ENCODE measurements around the gene IGSF3.
"Not testable (repeated sequence)": the region's sequence is repeated elsewhere in the genome, so short reads cannot be mapped to it uniquely, and the experiment has no call there.

The IGSF3 gene

DNA sequence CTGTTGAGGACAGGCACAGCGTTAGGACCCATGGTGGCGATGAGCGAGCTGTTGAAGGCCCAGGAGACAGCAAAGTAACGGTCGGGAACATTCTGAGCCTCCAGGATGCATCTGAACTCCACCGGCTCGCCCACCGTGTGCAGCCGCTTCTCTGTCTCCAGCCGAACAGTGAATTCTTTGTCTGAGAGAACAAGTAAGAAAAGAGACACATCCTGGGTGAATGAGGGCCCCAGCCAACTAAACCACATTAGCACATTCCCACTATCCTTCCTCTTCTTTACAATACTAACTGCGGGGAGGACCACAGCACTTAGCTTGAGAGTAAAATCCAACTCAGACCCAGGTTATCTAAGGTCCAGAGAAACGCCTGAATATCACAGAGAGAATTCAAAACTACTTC is 59.4 kb downstream of the IGSF3 start:
- H3K36me3 ChIP-seq (ENCODE audit: control insufficient read depth in 1 of 2, insufficient read depth in 2 of 2, low read length in 2 of 2) = peaks cover 9 to 15% of the 10 kb centered on the region in 2 experiments
- not testable (repeated sequence) for H3K4me2 ChIP-seq (ENCODE audit: low read length); H3K18ac ChIP-seq (ENCODE audit: low read length); H3K4me3 ChIP-seq (ENCODE audit: low read depth, low read length); DNase-seq; H3K79me1 ChIP-seq (ENCODE audit: low read length); H3K23ac ChIP-seq (ENCODE audit: low read length); H3K27ac ChIP-seq (ENCODE audit: low read depth, low read length); H2AK5ac ChIP-seq (ENCODE audit: low read length); H3K9me3 ChIP-seq (ENCODE audit: insufficient read depth, low read depth, low read length); H2BK120ac ChIP-seq (ENCODE audit: insufficient read depth, low read length, poor library complexity); H4K91ac ChIP-seq (ENCODE audit: low read depth, low read length); H2BK12ac ChIP-seq (ENCODE audit: low read length); H3K14ac ChIP-seq (ENCODE audit: low read length); H2AFZ ChIP-seq (ENCODE audit: insufficient read depth, low read length, poor library complexity); H2BK5ac ChIP-seq (ENCODE audit: low read depth, low read length, poor library complexity); H3K27me3 ChIP-seq (ENCODE audit: insufficient read depth, low read length); H4K12ac ChIP-seq (ENCODE audit: low read depth, low read length); H3K79me2 ChIP-seq (ENCODE audit: control insufficient read depth, insufficient read depth, low read length, poor library complexity); H4K8ac ChIP-seq (ENCODE audit: low read depth, low read length); H3K4ac ChIP-seq (ENCODE audit: low read depth, low read length); H3K9ac ChIP-seq (ENCODE audit: low read length)
- WGBS (ENCODE audit: extremely low coverage, insufficient coverage, insufficient read length) = no CpG with 5 or more reads among the region's 12 CpGs
- peaks cover 0 to 12% of the 10 kb centered on the region in 2 experiments for H3K4me1 ChIP-seq (ENCODE audit: control insufficient read depth in 1 of 2, insufficient read depth in 2 of 2, low read length in 2 of 2)

- not testable (repeated sequence) for H2AK5ac ChIP-seq (ENCODE audit: low read length); H3K27me3 ChIP-seq (ENCODE audit: insufficient read depth, low read length); H2BK12ac ChIP-seq (ENCODE audit: low read length); H3K4ac ChIP-seq (ENCODE audit: low read depth, low read length); H3K27ac ChIP-seq (ENCODE audit: low read depth, low read length); H3K4me3 ChIP-seq (ENCODE audit: low read depth, low read length); H4K91ac ChIP-seq (ENCODE audit: low read depth, low read length); H3K18ac ChIP-seq (ENCODE audit: low read length); H3K4me1 ChIP-seq (ENCODE audit: control insufficient read depth in 1 of 2, insufficient read depth in 2 of 2, low read length in 2 of 2); H2AFZ ChIP-seq (ENCODE audit: insufficient read depth, low read length, poor library complexity); H3K9ac ChIP-seq (ENCODE audit: low read length); H2BK5ac ChIP-seq (ENCODE audit: low read depth, low read length, poor library complexity); H3K79me1 ChIP-seq (ENCODE audit: low read length); H3K9me3 ChIP-seq (ENCODE audit: insufficient read depth, low read depth, low read length); H4K12ac ChIP-seq (ENCODE audit: low read depth, low read length); H3K4me2 ChIP-seq (ENCODE audit: low read length); DNase-seq; H3K14ac ChIP-seq (ENCODE audit: low read length); H3K23ac ChIP-seq (ENCODE audit: low read length); H2BK120ac ChIP-seq (ENCODE audit: insufficient read depth, low read length, poor library complexity); H3K79me2 ChIP-seq (ENCODE audit: control insufficient read depth, insufficient read depth, low read length, poor library complexity); H4K8ac ChIP-seq (ENCODE audit: low read depth, low read length)
- H3K36me3 ChIP-seq (ENCODE audit: control insufficient read depth in 1 of 2, insufficient read depth in 2 of 2, low read length in 2 of 2) = peaks cover 7 to 12% of the 10 kb centered on the region in 2 experiments
- no CpG with 5 or more reads among the region's 1 CpG for WGBS (ENCODE audit: extremely low coverage, insufficient coverage, insufficient read length)
Measured at GRCh38 chr1:116607463-116607862, 60.1 kb downstream of the IGSF3 start.

GRCh38 chr1:116606067-116606466 is 61.5 kb downstream of the IGSF3 start:
- H3K9ac ChIP-seq (ENCODE audit: low read length); H4K91ac ChIP-seq (ENCODE audit: low read depth, low read length); H2BK120ac ChIP-seq (ENCODE audit: insufficient read depth, low read length, poor library complexity); H4K12ac ChIP-seq (ENCODE audit: low read depth, low read length); H2AK5ac ChIP-seq (ENCODE audit: low read length); H2BK12ac ChIP-seq (ENCODE audit: low read length); H3K79me2 ChIP-seq (ENCODE audit: control insufficient read depth, insufficient read depth, low read length, poor library complexity); H3K23ac ChIP-seq (ENCODE audit: low read length); H3K4me1 ChIP-seq (ENCODE audit: control insufficient read depth in 1 of 2, insufficient read depth in 2 of 2, low read length in 2 of 2); H2AFZ ChIP-seq (ENCODE audit: insufficient read depth, low read length, poor library complexity); H3K4me2 ChIP-seq (ENCODE audit: low read length); DNase-seq; H3K4ac ChIP-seq (ENCODE audit: low read depth, low read length); H3K4me3 ChIP-seq (ENCODE audit: low read depth, low read length); H3K27me3 ChIP-seq (ENCODE audit: insufficient read depth, low read length); H4K8ac ChIP-seq (ENCODE audit: low read depth, low read length); H3K27ac ChIP-seq (ENCODE audit: low read depth, low read length); H3K18ac ChIP-seq (ENCODE audit: low read length); H2BK5ac ChIP-seq (ENCODE audit: low read depth, low read length, poor library complexity); H3K14ac ChIP-seq (ENCODE audit: low read length); H3K79me1 ChIP-seq (ENCODE audit: low read length); H3K9me3 ChIP-seq (ENCODE audit: insufficient read depth, low read depth, low read length): not testable (repeated sequence)
- peaks cover 8 to 13% of the 10 kb centered on the region in 2 experiments for H3K36me3 ChIP-seq (ENCODE audit: control insufficient read depth in 1 of 2, insufficient read depth in 2 of 2, low read length in 2 of 2)
- WGBS (ENCODE audit: extremely low coverage, insufficient coverage, insufficient read length) = no CpG with 5 or more reads among the region's 8 CpGs

GRCh38 chr1:116605315-116605714 is 62.2 kb downstream of the IGSF3 start:
- no peaks in the 10 kb centered on the region for H3K27me3 ChIP-seq (ENCODE audit: insufficient read depth, low read length)
- H3K4me2 ChIP-seq (ENCODE audit: low read length) = no peak overlapping the region
- H4K8ac ChIP-seq (ENCODE audit: low read depth, low read length) = no peak overlapping the region
- no peak overlapping the region for H2BK5ac ChIP-seq (ENCODE audit: low read depth, low read length, poor library complexity)
- H3K18ac ChIP-seq (ENCODE audit: low read length) = no peak overlapping the region
- WGBS (ENCODE audit: extremely low coverage, insufficient coverage, insufficient read length) = no CpG with 5 or more reads among the region's 1 CpG
- peaks cover 0 to 7% of the 10 kb centered on the region in 2 experiments for H3K4me1 ChIP-seq (ENCODE audit: control insufficient read depth in 1 of 2, insufficient read depth in 2 of 2, low read length in 2 of 2)
- no peak overlapping the region for H2BK12ac ChIP-seq (ENCODE audit: low read length)
- no peak overlapping the region for H3K27ac ChIP-seq (ENCODE audit: low read depth, low read length)
- no peak overlapping the region for H4K12ac ChIP-seq (ENCODE audit: low read depth, low read length)
- no peaks in the 10 kb centered on the region for H3K9me3 ChIP-seq (ENCODE audit: insufficient read depth, low read depth, low read length)
- H3K9ac ChIP-seq (ENCODE audit: low read length) = no peak overlapping the region
- H3K4ac ChIP-seq (ENCODE audit: low read depth, low read length) = no peak overlapping the region
- no peak overlapping the region for H4K91ac ChIP-seq (ENCODE audit: low read depth, low read length)
- no peak overlapping the region for H3K14ac ChIP-seq (ENCODE audit: low read length)
- H3K23ac ChIP-seq (ENCODE audit: low read length) = no peak overlapping the region
- no peaks in the 10 kb centered on the region for H3K79me2 ChIP-seq (ENCODE audit: control insufficient read depth, insufficient read depth, low read length, poor library complexity)
- H2AK5ac ChIP-seq (ENCODE audit: low read length) = no peak overlapping the region
- H3K36me3 ChIP-seq (ENCODE audit: control insufficient read depth in 1 of 2, insufficient read depth in 2 of 2, low read length in 2 of 2) = peaks cover 10 to 12% of the 10 kb centered on the region in 2 experiments
- no peak overlapping the region for H2BK120ac ChIP-seq (ENCODE audit: insufficient read depth, low read length, poor library complexity)
- H3K4me3 ChIP-seq (ENCODE audit: low read depth, low read length) = no peak overlapping the region
- DNase-seq = no peak
- H2AFZ ChIP-seq (ENCODE audit: insufficient read depth, low read length, poor library complexity) = no peak overlapping the region
- no peaks in the 10 kb centered on the region for H3K79me1 ChIP-seq (ENCODE audit: low read length)

Measured in trophoblast cell (in vitro differentiated cells and primary cell).